Motor neuron (in vitro differentiated cells): ENCODE data around the gene DBI. TPM values are rescaled to one million over a fixed set of nuclear protein-coding genes. Genes with fewer than 3 reads are reported as not detected.
"Not testable (repeated sequence)": the region's sequence is repeated elsewhere in the genome, so short reads cannot be mapped to it uniquely, and the experiment has no call there.

Source experiments
- ATAC-seq, 8 experiments: fragments of 200-7000 bp; cut with Tn5 transposase; replicated peaks in 6 of 8; 2 replicates each; pipeline ENCODE4 v1.8.0; 2021; ENCODE audit warnings: mild to moderate bottlenecking in 8 of 8, moderate library complexity in 8 of 8
- H3K27ac ChIP-seq, 2 donors: fragments of 250-450 bp; sonication (Bioruptor Pico); 2 replicates each; pipeline ENCODE4 v1.9.0; 2021; ENCODE audit warnings: antibody characterized with exemption in 2 of 2, mild to moderate bottlenecking in 2 of 2, moderate library complexity in 1 of 2
- H3K4me1 ChIP-seq, 2 donors: fragments of 250-450 bp; sonication (Bioruptor Pico); replicated peaks in 1 of 2; 2 replicates each; pipeline ENCODE4 v1.6.1; 2021; ENCODE audit warnings: antibody characterized with exemption in 2 of 2, mild to moderate bottlenecking in 2 of 2, moderate library complexity in 1 of 2
- H3K4me3 ChIP-seq, 5 donors: fragments of 250-450 bp; sonication (Bioruptor Pico); 2 replicates each; pipeline ENCODE4 v1.9.0; 2021; ENCODE audit warnings: antibody characterized with exemption in 5 of 5, mild to moderate bottlenecking in 5 of 5, moderate library complexity in 4 of 5
- WGBS, 10 experiments: fragments of 450-650 bp; shearing (Covaris generic); methylation state at CpG; one replicate each; pipeline ENCODE4 v1.0.0; 2022; 5-methylcytosine and 5-hydroxymethylcytosine counted together
- in situ Hi-C, 9 experiments: fragments of 400-800 bp; cut with MboI; loops; one replicate each; pipeline ENCODE4 v1.15.0; 2021; ENCODE audit warnings: low sequenced_read_pairs in 9 of 9, low pct_unique_long_range_greater_than_20kb in 2 of 9; ENCODE audit not compliant: unreplicated experiment in 9 of 9
- total RNA-seq, 8 experiments: library from RNA; unstranded; fragments of 300-600 nt; gene quantifications; 2 replicates each; pipeline versions ENCODE4 v1.2.3 to v1.2.4, GENCODE V29; 2022

The DBI gene
- total RNA-seq, 8 experiments from 2014 or later, result 50.3 to 336 (median 137) TPM

GRCh38 chr2:119387381-119388129, 20.8 kb downstream of the DBI start:
- ATAC-seq, result peak in 3 of 8 experiments; percentile 23 to 79 (median 77)
- H3K4me3 ChIP-seq, result no peak overlapping the region
- WGBS, 10 experiments, result 33 to 98% (median 71%) methylated on average over 2 to 9 of the region's 9 CpGs; no CpG with 5 or more reads in 1 of the 10 experiments
- in situ Hi-C loops, result no loop called here
- no peak overlapping the region for H3K27ac ChIP-seq
- H3K4me1 ChIP-seq, result no peaks in the 10 kb centered on the region

- in situ Hi-C loops, result no loop called here
- no peaks in the 10 kb centered on the region for H3K4me1 ChIP-seq
- ATAC-seq, result peak in 2 of 8 experiments; percentile 59 to 70
- no peak overlapping the region for H3K4me3 ChIP-seq
- WGBS, 10 experiments, result 5 to 100% (median 90%) methylated on average over 1 to 5 of the region's 5 CpGs; no CpG with 5 or more reads in 1 of the 10 experiments
- no peak overlapping the region for H3K27ac ChIP-seq
Observed at GRCh38 chr2:119389615-119390306, 23.0 kb downstream of the DBI start.

- 57 to 100% (median 78%) methylated on average over 1 to 3 of the region's 3 CpGs; no CpG with 5 or more reads in 2 of the 10 experiments for WGBS, 10 experiments
- Histone ChIP-seq H3K4me1 (no peaks in the 10 kb centered on the region), H3K4me3 (no peak overlapping the region), H3K27ac (no peak overlapping the region)
- in situ Hi-C loops, result no loop called here
- ATAC-seq, result no peak
Observed at GRCh38 chr2:119393971-119394748, 27.4 kb downstream of the DBI start.

- Histone ChIP-seq H3K4me1 (no peaks in the 10 kb centered on the region), H3K27ac (no peak overlapping the region), H3K4me3 (no peak overlapping the region)
- 0 to 100% (median 42%) methylated on average over 1 to 5 of the region's 6 CpGs; no CpG with 5 or more reads in 5 of the 10 experiments for WGBS, 10 experiments
- in situ Hi-C loops, result no loop called here
- no peak for ATAC-seq
Observed at GRCh38 chr2:119397196-119397595, 30.4 kb downstream of the DBI start.

- H3K4me1 ChIP-seq, result no peaks in the 10 kb centered on the region
- no peak overlapping the region for H3K27ac ChIP-seq
- no peak for ATAC-seq
- in situ Hi-C loops, result loop anchor here in 4 of 9 experiments (10.0 to 25.0 kb wide), 2 partner anchors 73 to 260 kb away; no protein-coding TSS in a partner anchor
- H3K4me3 ChIP-seq, result no peak overlapping the region
- WGBS, 10 experiments, result 75 to 100% (median 96%) methylated on average over 1 to 5 of the region's 5 CpGs; no CpG with 5 or more reads in 5 of the 10 experiments
Observed at GRCh38 chr2:119402106-119402505, 35.3 kb downstream of the DBI start.

- ATAC-seq, result no peak
- Histone ChIP-seq H3K4me3 (no peak overlapping the region), H3K4me1 (no peaks in the 10 kb centered on the region), H3K27ac (no peak overlapping the region)
- in situ Hi-C loops, result loop anchor here in 4 of 9 experiments (10.0 to 25.0 kb wide), 2 partner anchors 72 to 259 kb away; no protein-coding TSS in a partner anchor
- 4 to 91% (median 85%) methylated on average over 1 to 8 of the region's 10 CpGs; no CpG with 5 or more reads in 2 of the 10 experiments for WGBS, 10 experiments
Observed at GRCh38 chr2:119402645-119403560, 36.1 kb downstream of the DBI start.

- not testable (repeated sequence) for ATAC-seq, H3K27ac ChIP-seq, H3K4me3 ChIP-seq, H3K4me1 ChIP-seq
- 35 to 93% (median 75%) methylated on average over 3 to 10 of the region's 12 CpGs; no CpG with 5 or more reads in 2 of the 10 experiments for WGBS, 10 experiments
- in situ Hi-C loops, result loop anchor here in 4 of 9 experiments (10.0 to 25.0 kb wide), 2 partner anchors 71 to 259 kb away; no protein-coding TSS in a partner anchor
Observed at GRCh38 chr2:119403618-119404017, 36.8 kb downstream of the DBI start.

- no peak for ATAC-seq
- H3K4me1 ChIP-seq, result no peaks in the 10 kb centered on the region
- no peak overlapping the region for H3K27ac ChIP-seq
- 21 to 70% (median 36%) methylated on average over 1 to 2 of the region's 2 CpGs; no CpG with 5 or more reads in 6 of the 10 experiments for WGBS, 10 experiments
- no peak overlapping the region for H3K4me3 ChIP-seq
- in situ Hi-C loops, result loop anchor here in 4 of 9 experiments (10.0 to 25.0 kb wide), 2 partner anchors 70 to 257 kb away; no protein-coding TSS in a partner anchor
Observed at GRCh38 chr2:119405151-119405550, 38.4 kb downstream of the DBI start.

GRCh38 chr2:119407430-119408220, 40.8 kb downstream of the DBI start:
- WGBS, 10 experiments, result 11 to 100% (median 75%) methylated on average over 2 to 5 of the region's 7 CpGs; no CpG with 5 or more reads in 4 of the 10 experiments
- ATAC-seq, result peak; percentile 29 to 84 (median 60)
- Histone ChIP-seq H3K4me3 (no peak overlapping the region), H3K27ac (no peak overlapping the region), H3K4me1 (no peaks in the 10 kb centered on the region)
- in situ Hi-C loops, result loop anchor here in 4 of 9 experiments (10.0 to 25.0 kb wide), 2 partner anchors 67 to 255 kb away; no protein-coding TSS in a partner anchor

GRCh38 chr2:119408221-119408619, 41.4 kb downstream of the DBI start:
- in situ Hi-C loops, result loop anchor here in 4 of 9 experiments (10.0 to 25.0 kb wide), 2 partner anchors 67 to 254 kb away; no protein-coding TSS in a partner anchor

GRCh38 chr2:119409506-119409905, 42.7 kb downstream of the DBI start:
- Histone ChIP-seq H3K27ac (no peak overlapping the region), H3K4me3 (no peak overlapping the region), H3K4me1 (no peaks in the 10 kb centered on the region)
- ATAC-seq, result no peak
- WGBS, 10 experiments, result 28 to 100% (median 80%) methylated on average over 2 to 4 of the region's 4 CpGs
- in situ Hi-C loops, result loop anchor here in 4 of 9 experiments (10.0 to 25.0 kb wide), 2 partner anchors 65 to 253 kb away; no protein-coding TSS in a partner anchor

More at GRCh38 chr2:119408221-119408619, 41.4 kb downstream of the DBI start:
- peak in 3 of 8 experiments; percentile 79 to 93 (median 91) for ATAC-seq
- Histone ChIP-seq H3K4me1 (no peaks in the 10 kb centered on the region), H3K27ac (no peak overlapping the region), H3K4me3 (no peak overlapping the region)
- 0 to 85% (median 64%) methylated on average over 1 to 5 of the region's 5 CpGs; no CpG with 5 or more reads in 5 of the 10 experiments for WGBS, 10 experiments
